Measurements from ENCODE around the gene HOXD8. TPM values are rescaled to one million over a fixed set of nuclear protein-coding genes. Genes with fewer than 3 reads are reported as not detected.

Gene HOXD8
- total RNA-seq, 5 donors from 2014 or later (not counting 1 experiment from before 2014, with no cell fraction given), result not detected

DNA sequence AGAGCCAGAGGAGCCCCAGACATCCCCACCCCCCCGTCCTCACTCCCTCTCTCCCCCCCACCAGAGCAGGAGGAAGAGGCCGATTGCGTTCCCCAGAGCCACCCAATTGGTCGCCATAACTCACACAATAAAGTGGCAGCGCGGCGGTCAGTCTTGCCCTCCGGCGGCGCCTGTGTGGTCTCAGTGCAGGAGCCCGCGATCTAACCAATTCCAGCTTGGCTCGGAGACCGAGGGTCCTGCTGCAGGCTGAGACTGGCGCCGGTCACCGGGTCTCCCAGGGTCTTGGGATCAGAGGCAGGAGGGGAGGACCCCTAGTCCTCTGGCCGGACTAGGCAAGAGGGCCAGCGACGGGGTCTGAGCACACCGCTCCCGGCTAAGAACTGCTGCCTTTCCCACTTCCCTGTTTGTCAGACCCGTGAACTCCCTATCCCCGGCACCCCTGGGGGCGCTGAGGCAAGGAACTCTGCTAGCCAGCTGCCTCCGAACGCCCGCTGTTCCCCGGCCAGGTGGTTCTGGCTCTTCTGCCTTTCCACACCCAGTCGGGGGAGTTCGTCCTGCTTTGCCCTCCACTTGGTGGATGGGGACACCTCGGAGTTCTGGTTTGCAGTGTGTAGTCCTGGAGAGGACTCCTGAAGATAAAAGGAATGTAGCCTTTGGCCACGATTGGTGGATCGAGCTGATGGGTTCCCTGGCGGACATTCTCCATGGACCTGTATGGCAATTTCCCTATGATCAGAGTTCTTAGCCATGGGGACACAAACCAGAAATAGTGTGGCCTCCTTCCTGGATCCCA is 30.9 kb upstream of the HOXD8 start:
- ATAC-seq (replicated peaks in 1 of 4), result no peak
- peaks cover 22 to 24% (median 23%) of the 10 kb centered on the region in 3 donors for H3K4me1 Mint-ChIP-seq
- peaks cover 87 to 93% of the 10 kb centered on the region in 2 donors for H3K27me3 Mint-ChIP-seq
- H3K4me3 ChIP-seq (ENCODE audit: control insufficient read depth in 1 of 2, extremely low read depth in 1 of 2, low read length in 1 of 2), result no peak overlapping the region
- 11% methylated on average over 28 of the region's 35 CpGs for WGBS (ENCODE audit: insufficient coverage)
- no peaks in the 10 kb centered on the region for H3K9me3 ChIP-seq
- DNase-seq, result peak in 2 of 35 experiments; percentile 7 to 8
- H3K36me3 Mint-ChIP-seq, result no peaks in the 10 kb centered on the region
- POLR2A ChIA-PET, result no interaction called here
- H3K27ac ChIP-seq (ENCODE audit: low read length), result no peak overlapping the region
- CTCF ChIA-PET, result interaction anchor here (0.6 to 4.1 kb wide), 6 partner anchors 10 to 847 kb away, joined by 3 to 46 read pairs (median 20); no protein-coding TSS in a partner anchor
- H3K9me3 Mint-ChIP-seq, result peaks cover 0 to 3% (median 0%) of the 10 kb centered on the region in 3 donors
- H3K4me3 Mint-ChIP-seq, result peak overlapping the region in 1 of 3 donors; percentile 75
- peaks cover 8 to 20% of the 10 kb centered on the region in 2 experiments for H3K4me1 ChIP-seq (ENCODE audit: control insufficient read depth in 1 of 2, extremely low read depth in 1 of 2, insufficient read depth in 2 of 2, low read length in 2 of 2)
- H3K27me3 ChIP-seq (replicated peaks in 1 of 2; ENCODE audit: control insufficient read depth in 2 of 2, extremely low read depth in 1 of 2, insufficient read depth in 2 of 2, low read length in 1 of 2), result peaks cover 40 to 80% of the 10 kb centered on the region in 2 experiments
- H3K36me3 ChIP-seq (ENCODE audit: control insufficient read depth in 2 of 2, extremely low read depth in 1 of 2, insufficient read depth in 1 of 2, low read length in 1 of 2), result no peaks in the 10 kb centered on the region
- H3K27ac Mint-ChIP-seq, result no peak overlapping the region

DNA sequence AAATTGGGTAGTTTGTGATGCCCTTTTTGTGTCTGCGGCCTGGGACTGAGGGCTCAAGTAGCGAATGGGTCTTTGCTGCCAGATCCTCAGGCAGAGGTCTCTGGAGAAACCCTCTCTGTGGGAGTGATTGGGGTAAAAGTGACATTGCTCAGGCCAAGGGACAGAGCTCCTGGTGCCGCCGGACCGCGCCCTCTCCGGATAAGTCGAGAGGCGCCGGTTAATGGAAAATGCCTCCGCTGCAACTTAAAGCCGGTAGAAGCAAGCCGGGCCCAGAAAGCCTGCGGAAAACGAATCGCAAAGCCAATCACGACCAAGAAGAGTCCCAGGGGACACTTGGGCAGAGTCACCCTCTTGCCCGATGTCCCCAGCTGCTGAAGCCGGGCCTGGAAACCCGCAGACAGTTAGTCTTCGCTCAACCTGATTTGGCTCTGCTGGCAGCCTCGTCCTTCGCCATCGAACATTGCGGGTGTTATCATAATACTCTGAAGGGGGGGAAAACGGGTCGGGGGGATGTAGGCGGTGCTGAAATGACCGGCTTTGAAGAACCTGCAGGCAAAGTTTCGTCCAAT is 30.3 kb upstream of the HOXD8 start:
- CTCF ChIA-PET, result interaction anchor here in 1 of 2 donors (0.5 to 4.1 kb wide), 3 partner anchors 33 to 729 kb away, joined by 8 to 34 read pairs (median 8); no protein-coding TSS in a partner anchor
- no peak overlapping the region for H3K27ac Mint-ChIP-seq
- POLR2A ChIA-PET, result no interaction called here
- Histone ChIP-seq H3K4me3 (ENCODE audit: control insufficient read depth in 1 of 2, extremely low read depth in 1 of 2, low read length in 1 of 2) (no peak overlapping the region), H3K9me3 (no peaks in the 10 kb centered on the region), H3K27me3 (replicated peaks in 1 of 2; ENCODE audit: control insufficient read depth in 2 of 2, extremely low read depth in 1 of 2, insufficient read depth in 2 of 2, low read length in 1 of 2) (peaks cover 39 to 81% of the 10 kb centered on the region in 2 experiments), H3K27ac (ENCODE audit: low read length) (no peak overlapping the region), H3K36me3 (ENCODE audit: control insufficient read depth in 2 of 2, extremely low read depth in 1 of 2, insufficient read depth in 1 of 2, low read length in 1 of 2) (no peaks in the 10 kb centered on the region), H3K4me1 (ENCODE audit: control insufficient read depth in 1 of 2, extremely low read depth in 1 of 2, insufficient read depth in 2 of 2, low read length in 2 of 2) (peaks cover 8 to 19% of the 10 kb centered on the region in 2 experiments)
- ATAC-seq (replicated peaks in 1 of 4) (no peak), DNase-seq (no peak)
- peaks cover 18 to 22% (median 20%) of the 10 kb centered on the region in 3 donors for H3K4me1 Mint-ChIP-seq
- H3K9me3 Mint-ChIP-seq, result no peaks in the 10 kb centered on the region
- H3K27me3 Mint-ChIP-seq, result peaks cover 86 to 93% of the 10 kb centered on the region in 2 donors
- H3K36me3 Mint-ChIP-seq, result no peaks in the 10 kb centered on the region
- H3K4me3 Mint-ChIP-seq, result no peak overlapping the region
- 18% methylated on average over 28 of the region's 30 CpGs for WGBS (ENCODE audit: insufficient coverage)

- Mint-ChIP-seq H3K27me3 (peaks cover 86 to 93% of the 10 kb centered on the region in 2 donors), H3K4me1 (peaks cover 19 to 29% (median 24%) of the 10 kb centered on the region in 3 donors), H3K9me3 (no peaks in the 10 kb centered on the region), H3K4me3 (peak within 1 kb of the TSS in 1 of 3 donors; percentile 75), H3K27ac (no peak within 1 kb of the TSS), H3K36me3 (no peaks in the 10 kb centered on the region)
- no peak for ATAC-seq (replicated peaks in 1 of 4)
- Histone ChIP-seq H3K36me3 (ENCODE audit: control insufficient read depth in 2 of 2, extremely low read depth in 1 of 2, insufficient read depth in 1 of 2, low read length in 1 of 2) (no peaks in the 10 kb centered on the region), H3K27me3 (replicated peaks in 1 of 2; ENCODE audit: control insufficient read depth in 2 of 2, extremely low read depth in 1 of 2, insufficient read depth in 2 of 2, low read length in 1 of 2) (peaks cover 35 to 83% of the 10 kb centered on the region in 2 experiments), H3K4me1 (ENCODE audit: control insufficient read depth in 1 of 2, extremely low read depth in 1 of 2, insufficient read depth in 2 of 2, low read length in 2 of 2) (peaks cover 8 to 26% of the 10 kb centered on the region in 2 experiments), H3K9me3 (no peaks in the 10 kb centered on the region), H3K4me3 (ENCODE audit: control insufficient read depth in 1 of 2, extremely low read depth in 1 of 2, low read length in 1 of 2) (no peak within 1 kb of the TSS), H3K27ac (ENCODE audit: low read length) (no peak within 1 kb of the TSS)
- DNase-seq, result peak in 1 of 35 experiments; percentile 18
- CTCF ChIA-PET, result interaction anchor here in 1 of 2 donors (0.5 kb wide), 1 partner anchor 730 kb away, joined by 8 read pairs; no protein-coding TSS in a partner anchor
- POLR2A ChIA-PET, result no interaction called here
- WGBS (ENCODE audit: insufficient coverage), result 13% methylated on average over 70 of the region's 70 CpGs
Observed at GRCh38 chr2:176099728-176100546, 29.6 kb upstream of the HOXD8 start, which contains the start of gene HOXD12. TSS of gene HOXD12 (plus strand) at chr2:176099795. CDS start at chr2:176099802, 7 bp downstream.

DNA sequence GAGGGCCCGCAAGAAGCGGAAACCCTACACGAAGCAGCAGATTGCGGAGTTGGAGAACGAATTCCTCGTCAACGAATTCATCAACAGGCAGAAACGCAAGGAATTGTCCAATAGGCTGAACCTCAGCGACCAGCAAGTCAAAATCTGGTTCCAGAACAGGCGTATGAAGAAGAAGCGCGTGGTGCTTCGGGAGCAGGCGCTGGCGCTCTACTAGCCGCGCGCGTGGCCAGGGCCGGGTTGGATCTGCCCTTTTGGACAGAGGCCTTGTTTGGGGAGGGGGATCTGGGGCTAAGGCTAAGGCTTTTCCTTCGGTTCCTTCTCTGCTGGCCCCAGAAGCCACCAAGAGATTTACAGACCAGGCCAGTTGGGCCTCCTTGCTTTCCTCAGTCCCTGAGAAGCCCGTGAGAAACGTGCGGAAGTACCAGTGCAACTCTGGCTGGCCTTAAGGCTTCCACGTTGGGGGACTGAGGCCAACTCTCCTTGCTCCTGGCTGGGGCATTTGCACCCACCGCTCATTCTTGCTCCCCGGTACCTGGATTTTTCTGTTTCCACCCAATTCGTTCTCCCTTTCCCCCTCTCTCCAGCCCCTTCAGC is 28.9 kb upstream of the HOXD8 start:
- Histone ChIP-seq H3K9me3 (no peaks in the 10 kb centered on the region), H3K36me3 (ENCODE audit: control insufficient read depth in 2 of 2, extremely low read depth in 1 of 2, insufficient read depth in 1 of 2, low read length in 1 of 2) (no peaks in the 10 kb centered on the region), H3K27ac (ENCODE audit: low read length) (no peak overlapping the region), H3K4me1 (ENCODE audit: control insufficient read depth in 1 of 2, extremely low read depth in 1 of 2, insufficient read depth in 2 of 2, low read length in 2 of 2) (peaks cover 8 to 26% of the 10 kb centered on the region in 2 experiments), H3K27me3 (replicated peaks in 1 of 2; ENCODE audit: control insufficient read depth in 2 of 2, extremely low read depth in 1 of 2, insufficient read depth in 2 of 2, low read length in 1 of 2) (peaks cover 29 to 85% of the 10 kb centered on the region in 2 experiments), H3K4me3 (ENCODE audit: control insufficient read depth in 1 of 2, extremely low read depth in 1 of 2, low read length in 1 of 2) (peak overlapping the region in 1 of 2 donors; percentile 10)
- Mint-ChIP-seq H3K4me1 (peaks cover 23 to 36% (median 28%) of the 10 kb centered on the region in 3 donors), H3K36me3 (no peaks in the 10 kb centered on the region), H3K27ac (no peak overlapping the region), H3K4me3 (no peak overlapping the region), H3K27me3 (peaks cover 86 to 93% of the 10 kb centered on the region in 2 donors), H3K9me3 (no peaks in the 10 kb centered on the region)
- CTCF ChIA-PET, result interaction anchor here in 1 of 2 donors (0.5 kb wide), 1 partner anchor 25 kb away, joined by 3 read pairs; no protein-coding TSS in a partner anchor
- POLR2A ChIA-PET, result no interaction called here
- ATAC-seq (replicated peaks in 1 of 4), result no peak
- DNase-seq, result no peak
- 20% methylated on average over 21 of the region's 28 CpGs for WGBS (ENCODE audit: insufficient coverage)

DNA sequence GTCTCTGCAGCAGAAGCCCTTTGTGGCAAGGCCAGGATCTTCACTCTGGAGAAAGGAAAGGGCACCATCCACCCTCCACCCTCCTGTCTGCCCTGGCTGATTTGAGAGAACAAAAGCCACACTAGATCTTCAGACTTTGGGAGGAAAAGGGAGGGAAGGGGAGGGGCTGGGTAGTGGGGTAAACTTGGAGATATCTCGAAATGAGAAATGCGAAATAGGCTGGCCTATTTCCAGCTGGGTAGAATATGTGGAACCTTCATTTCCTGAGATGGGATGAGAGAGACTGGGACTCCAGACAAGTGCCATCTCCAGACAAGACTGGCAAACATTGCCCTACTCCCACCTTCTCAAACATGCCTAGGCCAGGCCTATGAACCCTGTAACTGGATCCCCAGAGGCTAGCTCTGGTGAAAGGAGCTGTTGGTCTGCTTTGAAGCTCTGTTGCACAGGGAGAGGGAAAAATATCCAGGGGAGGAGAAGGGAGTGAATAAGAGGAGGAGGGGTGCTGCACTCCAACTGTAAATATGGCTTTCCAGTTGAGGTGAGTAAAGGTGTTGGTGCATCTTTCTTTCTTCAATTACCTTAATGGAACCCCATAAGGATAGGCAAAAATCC is 28.2 kb upstream of the HOXD8 start:
- no peak overlapping the region for H3K27ac ChIP-seq (ENCODE audit: low read length)
- peaks cover 86 to 94% of the 10 kb centered on the region in 2 donors for H3K27me3 Mint-ChIP-seq
- peaks cover 31 to 92% of the 10 kb centered on the region in 2 experiments for H3K27me3 ChIP-seq (replicated peaks in 1 of 2; ENCODE audit: control insufficient read depth in 2 of 2, extremely low read depth in 1 of 2, insufficient read depth in 2 of 2, low read length in 1 of 2)
- no peaks in the 10 kb centered on the region for H3K9me3 ChIP-seq
- H3K27ac Mint-ChIP-seq, result no peak overlapping the region
- H3K36me3 ChIP-seq (ENCODE audit: control insufficient read depth in 2 of 2, extremely low read depth in 1 of 2, insufficient read depth in 1 of 2, low read length in 1 of 2), result no peaks in the 10 kb centered on the region
- H3K4me3 ChIP-seq (ENCODE audit: control insufficient read depth in 1 of 2, extremely low read depth in 1 of 2, low read length in 1 of 2), result no peak overlapping the region
- H3K4me1 Mint-ChIP-seq, result peaks cover 27 to 42% (median 33%) of the 10 kb centered on the region in 3 donors
- POLR2A ChIA-PET, result no interaction called here
- CTCF ChIA-PET, result interaction anchor here (0.5 to 1.4 kb wide), 4 partner anchors 24 to 33 kb away, joined by 3 to 4 read pairs (median 4); no protein-coding TSS in a partner anchor
- DNase-seq, result no peak
- WGBS (ENCODE audit: insufficient coverage), result no CpG with 5 or more reads among the region's 2 CpGs
- no peaks in the 10 kb centered on the region for H3K36me3 Mint-ChIP-seq
- H3K9me3 Mint-ChIP-seq, result no peaks in the 10 kb centered on the region
- no peak for ATAC-seq (replicated peaks in 1 of 4)
- H3K4me1 ChIP-seq (ENCODE audit: control insufficient read depth in 1 of 2, extremely low read depth in 1 of 2, insufficient read depth in 2 of 2, low read length in 2 of 2), result peaks cover 8 to 26% of the 10 kb centered on the region in 2 experiments
- no peak overlapping the region for H3K4me3 Mint-ChIP-seq

All from T-cell (primary cell).